Keratinocyte (primary cell): ENCODE data around the gene DNAH10. TPM values are rescaled to one million over a fixed set of nuclear protein-coding genes. Genes with fewer than 3 reads are reported as not detected.

Experiments used
- DNase-seq: peaks from one replicate; pipeline ENCODE4 v3.0.0-alpha.2; 2011; ENCODE audit warnings: low read depth, missing footprints, low spot score
- FAIRE-seq: peaks from 2 replicates; lab custom pipeline; 2011; peaks lifted over from hg19 to GRCh38; lab: Jason Lieb, UNC
- H2AFZ ChIP-seq: 2 replicates; pipeline ENCODE4 v1.6.0; 2012; ENCODE audit warnings: low read length, control low read depth, inconsistent platforms; ENCODE audit not compliant: control insufficient read depth
- H3K27ac ChIP-seq: 2 replicates; pipeline ENCODE4 v1.5.1; 2011; ENCODE audit warnings: low read length; ENCODE audit not compliant: control insufficient read depth, insufficient read depth
- H3K27me3 ChIP-seq: 3 replicates; pipeline ENCODE4 v1.6.0; 2011; ENCODE audit warnings: low read length; ENCODE audit not compliant: control insufficient read depth, insufficient read depth; ENCODE audit errors: extremely low read depth
- H3K36me3 ChIP-seq, 2 experiments: 2 replicates in 1 of 2; 3 replicates in 1 of 2; pipeline ENCODE4 v1.5.1; 2011; ENCODE audit warnings: low read length in 2 of 2, mild to moderate bottlenecking in 1 of 2; ENCODE audit not compliant: control insufficient read depth in 2 of 2, insufficient read depth in 2 of 2; ENCODE audit errors: extremely low read depth in 1 of 2
- H3K4me1 ChIP-seq: 3 replicates; pipeline ENCODE4 v1.5.1; 2011; ENCODE audit warnings: low read length; ENCODE audit not compliant: control insufficient read depth, insufficient read depth; ENCODE audit errors: extremely low read depth
- H3K4me2 ChIP-seq: 3 replicates; pipeline ENCODE4 v1.6.0; 2011; ENCODE audit warnings: low read depth, low read length; ENCODE audit not compliant: control insufficient read depth, insufficient read depth; ENCODE audit errors: extremely low read depth
- H3K4me3 ChIP-seq, 3 experiments: fragments of 200-600 bp in 1 of 3; sonication (generic) in 1 of 3; 2 replicates in 2 of 3; 3 replicates in 1 of 3; pipeline ENCODE4 v1.5.1; 2011 to 2016; ENCODE audit warnings: low read length in 3 of 3, mild to moderate bottlenecking in 3 of 3, control low read depth in 2 of 3, inconsistent platforms in 1 of 3, low read depth in 1 of 3, mixed read lengths in 1 of 3, mixed run types in 1 of 3, moderate library complexity in 1 of 3; ENCODE audit not compliant: control insufficient read depth in 2 of 3, insufficient read depth in 2 of 3; ENCODE audit errors: extremely low read depth in 1 of 3
- H3K79me2 ChIP-seq: 2 replicates; pipeline ENCODE4 v1.6.0; 2012; ENCODE audit warnings: low read length; ENCODE audit not compliant: control insufficient read depth, insufficient read depth
- H3K9ac ChIP-seq: 3 replicates; pipeline ENCODE4 v1.6.0; 2011; ENCODE audit warnings: low read length; ENCODE audit not compliant: control insufficient read depth, insufficient read depth; ENCODE audit errors: extremely low read depth
- H3K9me1 ChIP-seq: 3 replicates; pipeline ENCODE4 v1.6.0; 2011; ENCODE audit warnings: low read length; ENCODE audit not compliant: control insufficient read depth, insufficient read depth; ENCODE audit errors: extremely low read depth
- H3K9me3 ChIP-seq: 2 replicates; pipeline ENCODE4 v1.5.1; 2012; ENCODE audit warnings: low read depth, low read length; ENCODE audit not compliant: control insufficient read depth
- H4K20me1 ChIP-seq: 3 replicates; pipeline ENCODE4 v1.6.0; 2011; ENCODE audit warnings: low read length; ENCODE audit not compliant: control insufficient read depth, insufficient read depth; ENCODE audit errors: extremely low read depth
- CTCF ChIP-seq, 3 experiments: IDR thresholded peaks in 1 of 3; conservative IDR thresholded peaks in 1 of 3; optimal IDR thresholded peaks in 1 of 3; 2 replicates in 2 of 3; 3 replicates in 1 of 3; pipeline versions ENCODE3 to v1.5.1; 2011; ENCODE audit warnings: low read length in 3 of 3, mild to moderate bottlenecking in 3 of 3, moderate library complexity in 2 of 3, control low read depth in 1 of 3, inconsistent platforms in 1 of 3; ENCODE audit not compliant: insufficient read depth in 2 of 3; ENCODE audit errors: extremely low read depth in 1 of 3
- EZH2 ChIP-seq: IDR thresholded peaks from one replicate; pipeline ENCODE4 v1.6.1; 2012; ENCODE audit warnings: inconsistent platforms, mild to moderate bottlenecking, low read length, moderate library complexity
- dilution Hi-C: fragments of 300-500 bp; cut with MboI; formaldehyde crosslinking; loops from one replicate; pipeline ENCODE4 v1.7.0; 2020; ENCODE audit warnings: low sequenced_read_pairs; ENCODE audit not compliant: extremely low pct_ligation_motif_present
- polyA plus RNA-seq, 5 experiments: library from polyadenylated mRNA; depleted of rRNA in 3 of 5; stranded (reverse) in 3 of 5; stranded (forward) in 1 of 5; unstranded in 1 of 5; fragments of >200 nt; gene quantifications; 1 replicate in 1 of 5; 2 replicates in 3 of 5; 3 replicates in 1 of 5; pipeline versions ENCODE4 v1.2.1 to v1.2.3, GENCODE V29; 2011 to 2012; ENCODE audit warnings: missing spikeins in 2 of 5, low read depth in 1 of 5, low replicate concordance in 1 of 5

DNAH10 gene
- polyA plus RNA-seq, 1 donor (not counting 4 experiments of a cell fraction or from before 2014, with no cell fraction given): 0.08 TPM

DNA sequence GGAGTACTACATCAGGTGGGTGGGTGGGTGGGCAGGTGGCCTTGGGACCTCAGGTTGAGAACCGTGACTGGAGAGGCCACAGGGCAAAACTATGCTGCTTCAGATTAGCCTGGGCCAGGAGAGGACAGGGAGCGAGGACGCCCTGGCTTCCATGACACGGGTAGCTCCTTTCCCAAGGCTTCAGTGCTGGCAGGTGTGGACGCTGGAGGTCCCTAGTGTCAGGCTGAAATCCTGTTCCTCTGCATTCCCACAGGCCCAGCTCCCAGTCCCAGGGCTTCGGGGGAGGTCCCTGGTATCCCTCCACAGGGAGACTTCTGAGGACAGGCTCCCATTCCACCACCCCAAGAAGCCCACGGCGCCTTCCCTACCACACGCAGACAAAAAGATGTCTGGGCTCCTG lies 178.9 kb downstream of the DNAH10 start:
- no peaks in the 10 kb centered on the region for H3K9me1 ChIP-seq

DNA sequence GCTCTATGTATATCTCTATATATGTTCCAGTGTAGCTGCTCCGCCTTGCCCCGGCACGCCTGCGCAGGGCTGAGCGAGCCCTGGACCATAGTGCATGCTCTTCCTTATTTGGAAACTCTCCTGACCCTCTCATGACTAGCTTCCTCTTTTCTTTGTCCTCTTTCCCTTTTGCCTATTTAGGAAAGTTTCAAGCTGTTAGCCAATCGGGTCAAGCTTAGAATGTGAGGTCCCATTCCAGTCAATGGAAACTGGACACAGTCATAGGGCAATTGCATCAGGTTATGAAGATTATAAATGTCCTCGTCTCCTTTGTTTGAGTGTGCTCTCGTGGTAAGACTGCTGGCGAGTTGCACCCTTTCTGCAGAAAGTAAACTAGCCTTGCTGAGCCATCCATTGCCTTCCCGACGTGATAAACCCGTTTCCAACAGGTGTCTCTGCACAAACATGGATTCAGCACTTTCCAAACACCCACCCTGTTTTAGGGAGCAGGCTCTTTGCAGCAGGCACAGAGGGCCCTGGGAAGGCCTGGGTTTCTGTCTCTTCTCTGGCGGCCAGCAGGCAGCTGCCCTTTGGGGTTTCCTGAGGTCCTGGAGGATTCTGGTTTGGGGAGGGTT lies 179.6 kb downstream of the DNAH10 start:
- Histone ChIP-seq H3K27ac (no peak overlapping the region), H3K4me3 (no peak overlapping the region), H3K36me3 (peaks cover 0 to 17% of the 10 kb centered on the region in 2 experiments), H3K9ac (no peak overlapping the region), H3K27me3 (no peaks in the 10 kb centered on the region), H2AFZ (no peak overlapping the region), H3K4me2 (no peak overlapping the region), H4K20me1 (no peaks in the 10 kb centered on the region), H3K4me1 (no peaks in the 10 kb centered on the region), H3K9me1 (no peaks in the 10 kb centered on the region), H3K79me2 (no peaks in the 10 kb centered on the region), H3K9me3 (no peaks in the 10 kb centered on the region)
- FAIRE-seq (peak; percentile 26), DNase-seq (no peak)
- dilution Hi-C loops: no loop called here
- no peak for TF ChIP-seq EZH2
- TF ChIP-seq CTCF (optimal IDR thresholded peaks at IDR 0.05 in 1 of 3, IDR thresholded peaks at IDR 0.05 in 1 of 3, conservative IDR thresholded peaks at IDR 0.05 in 1 of 3; ENCODE audit: extremely low read depth in 1 of 3, insufficient read depth in 2 of 3, low read length in 3 of 3): no peak

More for the DNA sequence above, 178.9 kb downstream of the DNAH10 start:
- H3K79me2 ChIP-seq: no peaks in the 10 kb centered on the region
- H3K36me3 ChIP-seq: peaks cover 0 to 17% of the 10 kb centered on the region in 2 experiments
- no peaks in the 10 kb centered on the region for H3K27me3 ChIP-seq
- no peaks in the 10 kb centered on the region for H3K4me1 ChIP-seq
- no peak overlapping the region for H3K4me3 ChIP-seq
- no peaks in the 10 kb centered on the region for H4K20me1 ChIP-seq
- TF ChIP-seq CTCF (optimal IDR thresholded peaks at IDR 0.05 in 1 of 3, IDR thresholded peaks at IDR 0.05 in 1 of 3, conservative IDR thresholded peaks at IDR 0.05 in 1 of 3; ENCODE audit: extremely low read depth in 1 of 3, insufficient read depth in 2 of 3, low read length in 3 of 3) (no peak), EZH2 (no peak)
- DNase-seq (no peak), FAIRE-seq (no peak)
- H3K27ac ChIP-seq: no peak overlapping the region
- H2AFZ ChIP-seq: no peak overlapping the region
- H3K9ac ChIP-seq: no peak overlapping the region
- no peaks in the 10 kb centered on the region for H3K9me3 ChIP-seq
- dilution Hi-C loops: no loop called here
- H3K4me2 ChIP-seq: no peak overlapping the region
